Small intestine (tissue), 7 donors: Measurements from ENCODE around the gene NPC1. TPM values are rescaled to one million over a fixed set of nuclear protein-coding genes. Genes with fewer than 3 reads are reported as not detected.

Source experiments
- DNase-seq, 2 donors: peaks; one replicate each; pipeline versions ENCODE4 v3.0.0 to v3.0.0-alpha.2; 2013
- FAIRE-seq: peaks from 2 replicates; lab custom pipeline; 2012; peaks lifted over from hg19 to GRCh38; lab: Jason Lieb, UNC
- H3K27ac ChIP-seq, 3 donors: one replicate each; pipeline ENCODE4 v1.5.1; 2013; ENCODE audit warnings: low read length in 2 of 3, mild to moderate bottlenecking in 2 of 3, control low read depth in 1 of 3, inconsistent platforms in 1 of 3, low read depth in 1 of 3, moderate library complexity in 1 of 3
- H3K27me3 ChIP-seq, 3 donors: one replicate each; pipeline ENCODE4 v1.6.1; 2013; ENCODE audit warnings: low read length in 3 of 3, inconsistent platforms in 1 of 3; ENCODE audit not compliant: control insufficient read depth in 3 of 3, insufficient read depth in 3 of 3
- H3K36me3 ChIP-seq, 3 donors: one replicate each; pipeline ENCODE4 v1.6.1; 2013; ENCODE audit warnings: low read length in 3 of 3, inconsistent platforms in 1 of 3, low read depth in 1 of 3, mild to moderate bottlenecking in 1 of 3, moderate library complexity in 1 of 3; ENCODE audit not compliant: control insufficient read depth in 3 of 3, insufficient read depth in 2 of 3
- H3K4me1 ChIP-seq, 3 donors: one replicate each; pipeline ENCODE4 v1.6.1; 2013; ENCODE audit warnings: low read length in 2 of 3, inconsistent platforms in 1 of 3, low read depth in 1 of 3, mild to moderate bottlenecking in 1 of 3, moderate library complexity in 1 of 3; ENCODE audit not compliant: control insufficient read depth in 3 of 3, insufficient read depth in 2 of 3
- H3K4me3 ChIP-seq, 3 donors: one replicate each; pipeline ENCODE4 v1.5.1; 2013; ENCODE audit warnings: low read length in 3 of 3, control low read depth in 1 of 3, inconsistent platforms in 1 of 3, low read depth in 1 of 3, mild to moderate bottlenecking in 1 of 3, moderate library complexity in 1 of 3
- H3K9me3 ChIP-seq, 2 donors: one replicate each; pipeline ENCODE4 v1.6.1; 2013; ENCODE audit warnings: low read depth in 1 of 2, low read length in 1 of 2; ENCODE audit not compliant: control insufficient read depth in 2 of 2, insufficient read depth in 1 of 2
- WGBS, 3 donors: extraction: QIAGEN DNeasy Blood & Tissue Kit; methylation state at CpG; one replicate each; pipeline ENCODE4 v1.1.7; 2013; 5-methylcytosine and 5-hydroxymethylcytosine counted together
- polyA plus RNA-seq, 4 donors: library from polyadenylated mRNA; stranded (reverse) in 3 of 4; unstranded in 1 of 4; fragments of 200-250 nt in 3 of 4; fragments of 120-200 nt in 1 of 4; gene quantifications; one replicate each; pipeline versions ENCODE4 v1.2.1 to v1.2.3, GENCODE V29; 2013
- donor health status: healthy with polysubstance abuse.
- donor health status: control.
- donor health status: control.
- donor health status: Bipolar disorder and iron deficiency.
- donor health status: healthy.

Gene NPC1
- polyA plus RNA-seq, 4 donors = 8.7 to 35.7 (median 20.9) TPM

DNA sequence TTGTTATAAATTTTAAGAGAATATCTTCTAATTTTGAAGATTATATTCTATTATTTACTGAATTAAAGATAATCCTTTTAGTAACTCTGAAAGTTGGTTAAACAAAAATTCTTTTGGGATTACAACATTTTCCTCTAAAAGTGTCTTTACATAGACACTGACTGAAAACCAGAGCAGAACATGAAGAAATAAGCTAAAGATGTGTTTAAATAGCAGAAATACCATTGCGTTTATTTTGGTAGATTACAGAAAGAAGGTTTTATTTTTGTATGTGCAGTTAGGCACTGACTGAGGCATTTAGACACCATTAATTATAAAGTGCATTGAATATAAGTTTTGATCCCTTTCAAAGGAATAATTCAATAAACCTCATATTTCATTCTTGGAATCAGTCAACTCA is 13.5 kb upstream of the NPC1 start:
- Histone ChIP-seq H3K4me1 (no peaks in the 10 kb centered on the region), H3K27ac (no peak overlapping the region), H3K9me3 (no peaks in the 10 kb centered on the region), H3K36me3 (no peaks in the 10 kb centered on the region), H3K27me3 (no peaks in the 10 kb centered on the region), H3K4me3 (no peak overlapping the region)
- DNase-seq = no peak
- no peak for FAIRE-seq
- WGBS, 3 donors = 82 to 94% (median 86%) methylated on average over 1 of the region's 1 CpG

DNA sequence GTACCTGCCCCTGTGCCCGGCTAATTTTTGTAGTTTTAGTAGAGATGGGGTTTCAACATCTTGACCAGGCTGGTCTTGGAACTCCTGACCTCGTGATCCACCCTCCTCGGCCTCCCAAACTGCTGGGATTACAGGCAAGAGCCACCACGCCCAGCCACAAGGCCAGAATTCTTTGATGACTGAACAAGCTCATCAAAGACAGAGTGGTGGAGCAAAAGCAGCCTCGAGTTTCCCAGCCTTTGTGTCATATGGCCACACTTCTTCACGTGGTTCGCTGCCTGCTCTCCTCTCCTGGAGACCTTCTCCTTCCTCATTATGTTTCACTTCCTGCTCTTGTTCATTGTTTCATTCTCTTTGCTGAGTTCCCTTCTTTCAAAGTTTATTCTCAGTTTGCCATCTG is 9.9 kb upstream of the NPC1 start:
- Histone ChIP-seq H3K27ac (no peak overlapping the region), H3K36me3 (no peaks in the 10 kb centered on the region), H3K27me3 (no peaks in the 10 kb centered on the region), H3K9me3 (no peaks in the 10 kb centered on the region), H3K4me1 (no peaks in the 10 kb centered on the region), H3K4me3 (no peak overlapping the region)
- DNase-seq (no peak), FAIRE-seq (no peak)
- 70 to 79% (median 77%) methylated on average over 7 of the region's 7 CpGs for WGBS, 3 donors

DNA sequence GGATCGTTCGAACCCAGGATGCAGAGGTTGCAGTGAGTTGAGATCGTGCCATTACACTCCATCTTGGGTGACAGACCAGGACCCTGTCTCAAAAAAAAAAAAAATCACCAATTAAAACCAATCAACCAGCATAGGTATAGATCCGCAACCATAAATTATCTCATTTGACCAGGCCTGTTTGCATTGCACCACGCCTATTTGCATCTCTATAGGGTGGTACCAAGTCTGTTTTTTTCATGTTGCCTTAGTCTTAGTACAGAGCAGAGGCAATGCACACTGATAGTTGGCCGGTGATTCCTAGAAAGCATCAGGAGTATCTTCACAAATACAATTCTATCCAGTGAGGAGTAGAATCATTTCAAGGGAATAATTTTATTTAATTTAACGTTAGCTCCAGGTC is 9.3 kb upstream of the NPC1 start:
- Histone ChIP-seq H3K4me1 (no peaks in the 10 kb centered on the region), H3K27ac (no peak overlapping the region), H3K27me3 (no peaks in the 10 kb centered on the region), H3K4me3 (no peak overlapping the region), H3K36me3 (no peaks in the 10 kb centered on the region), H3K9me3 (no peaks in the 10 kb centered on the region)
- DNase-seq (no peak), FAIRE-seq (no peak)
- 88 to 95% (median 93%) methylated on average over 7 of the region's 7 CpGs for WGBS, 3 donors

DNA sequence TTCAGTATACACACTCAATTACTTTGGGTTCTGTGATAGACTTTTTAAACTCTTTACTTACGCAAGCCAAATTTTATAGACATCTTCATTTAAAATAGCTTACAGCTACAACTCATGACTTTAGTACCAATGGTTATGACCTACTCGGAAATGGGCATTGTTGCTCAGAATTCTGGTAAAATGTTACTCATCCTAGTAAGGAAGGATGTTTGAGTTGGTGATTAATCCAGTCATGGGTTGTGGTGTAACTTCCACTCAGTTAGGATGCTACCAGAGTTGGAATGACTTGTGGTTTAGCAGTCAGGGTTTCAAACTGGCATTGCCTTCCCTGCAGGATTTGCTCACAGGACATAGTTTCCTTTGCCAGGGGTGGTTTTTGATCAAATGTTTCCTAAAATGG is 7.4 kb upstream of the NPC1 start:
- no peaks in the 10 kb centered on the region for H3K36me3 ChIP-seq
- FAIRE-seq = no peak
- H3K4me3 ChIP-seq = no peak overlapping the region
- no peak for DNase-seq
- no peaks in the 10 kb centered on the region for H3K4me1 ChIP-seq
- 95 to 98% (median 97%) methylated on average over 2 of the region's 2 CpGs for WGBS, 3 donors
- H3K27me3 ChIP-seq = no peaks in the 10 kb centered on the region
- H3K9me3 ChIP-seq = no peaks in the 10 kb centered on the region
- H3K27ac ChIP-seq = no peak overlapping the region

DNA sequence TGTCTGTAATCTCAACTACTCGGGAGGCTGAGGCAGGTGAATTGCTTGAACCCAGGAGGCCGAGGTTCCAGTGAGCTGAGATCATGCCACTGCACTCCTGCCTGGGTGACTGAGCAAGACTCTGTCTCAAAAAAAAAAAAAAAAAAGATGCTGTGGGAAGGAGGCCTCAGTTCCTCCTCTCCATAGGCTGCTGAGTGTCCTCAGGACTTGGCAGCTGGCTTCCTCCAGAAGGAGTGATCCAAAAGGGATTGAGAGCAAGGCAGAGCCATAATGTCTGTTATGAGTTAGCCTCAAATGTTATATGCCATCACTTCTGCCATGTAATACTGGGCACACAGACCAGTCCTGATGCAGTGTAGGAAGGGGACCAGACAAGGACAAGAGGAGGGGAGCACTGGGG is 6.6 kb upstream of the NPC1 start:
- 95 to 97% (median 97%) methylated on average over 2 of the region's 2 CpGs for WGBS, 3 donors
- Histone ChIP-seq H3K4me1 (no peaks in the 10 kb centered on the region), H3K4me3 (no peak overlapping the region), H3K27ac (no peak overlapping the region), H3K9me3 (no peaks in the 10 kb centered on the region), H3K36me3 (no peaks in the 10 kb centered on the region), H3K27me3 (no peaks in the 10 kb centered on the region)
- FAIRE-seq (no peak), DNase-seq (no peak)

DNA sequence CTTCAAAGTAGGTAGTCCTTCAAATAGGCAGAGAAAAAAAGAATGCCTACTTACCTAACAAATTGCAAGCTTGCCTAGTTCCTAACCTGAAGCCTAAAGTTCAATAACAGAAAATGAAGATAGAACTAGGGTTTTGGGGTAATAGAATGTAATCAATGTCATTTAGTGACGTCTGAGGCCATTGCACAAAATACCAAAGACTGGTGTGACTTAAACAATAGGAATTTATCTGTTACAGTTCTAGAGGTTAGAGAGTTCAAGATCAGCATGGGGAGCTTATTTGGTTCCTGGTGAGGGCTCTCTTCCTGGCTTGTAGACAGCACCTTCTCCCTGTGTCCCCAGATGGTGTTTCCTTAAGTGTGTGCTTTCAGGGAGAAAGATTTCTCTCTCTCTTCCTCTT is 4.7 kb upstream of the NPC1 start:
- H3K27ac ChIP-seq = no peak overlapping the region

DNA sequence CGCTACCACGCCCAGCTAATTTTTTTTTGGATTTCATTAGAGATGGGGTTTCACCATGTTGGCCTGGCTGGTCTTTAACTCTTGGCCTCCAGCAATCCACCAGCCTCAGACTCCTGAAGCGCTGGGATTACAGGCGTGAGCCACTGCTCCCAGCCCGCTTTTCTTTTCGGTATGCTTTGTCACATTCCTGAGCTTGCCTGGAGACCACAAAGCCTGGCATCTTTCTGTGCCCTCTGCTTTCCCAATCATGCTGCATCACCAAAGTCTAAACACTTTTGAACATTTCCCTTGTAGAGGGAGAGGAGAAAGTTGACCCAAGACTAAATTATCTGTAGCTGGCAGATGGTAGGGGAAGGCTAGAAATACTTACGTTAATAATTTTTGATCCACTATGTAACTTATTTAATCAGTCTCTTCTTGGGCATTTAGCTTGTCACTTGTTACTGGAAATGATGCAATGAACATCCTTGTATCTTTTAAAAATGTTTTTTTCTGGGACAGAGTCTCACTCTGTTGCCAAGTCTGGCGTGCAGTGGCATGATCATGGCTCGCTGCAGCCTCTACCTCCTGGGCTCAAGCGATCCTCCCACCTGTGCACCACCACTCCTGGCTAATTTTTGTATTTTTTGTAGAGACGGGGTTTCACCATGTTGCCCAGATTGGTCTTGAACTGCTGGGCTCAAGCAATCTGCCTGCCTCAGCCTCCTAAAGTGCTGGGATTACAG is 2.7 kb upstream of the NPC1 start:
- peaks cover 3 to 17% (median 16%) of the 10 kb centered on the region in 3 donors for H3K4me1 ChIP-seq
- no peak for DNase-seq
- no peaks in the 10 kb centered on the region for H3K27me3 ChIP-seq
- no peak overlapping the region for H3K4me3 ChIP-seq
- no peak overlapping the region for H3K27ac ChIP-seq
- no peaks in the 10 kb centered on the region for H3K36me3 ChIP-seq
- WGBS, 3 donors = 91 to 96% (median 93%) methylated on average over 11 of the region's 11 CpGs
- FAIRE-seq = no peak
- no peaks in the 10 kb centered on the region for H3K9me3 ChIP-seq

More for the DNA sequence above, 4.7 kb upstream of the NPC1 start:
- no peaks in the 10 kb centered on the region for H3K36me3 ChIP-seq
- H3K27me3 ChIP-seq = no peaks in the 10 kb centered on the region
- DNase-seq (no peak), FAIRE-seq (no peak)
- H3K9me3 ChIP-seq = no peaks in the 10 kb centered on the region
- 7 to 49% (median 19%) methylated on average over 1 of the region's 1 CpG for WGBS, 3 donors
- peaks cover 0 to 6% (median 3%) of the 10 kb centered on the region in 3 donors for H3K4me1 ChIP-seq
- no peak overlapping the region for H3K4me3 ChIP-seq

DNA sequence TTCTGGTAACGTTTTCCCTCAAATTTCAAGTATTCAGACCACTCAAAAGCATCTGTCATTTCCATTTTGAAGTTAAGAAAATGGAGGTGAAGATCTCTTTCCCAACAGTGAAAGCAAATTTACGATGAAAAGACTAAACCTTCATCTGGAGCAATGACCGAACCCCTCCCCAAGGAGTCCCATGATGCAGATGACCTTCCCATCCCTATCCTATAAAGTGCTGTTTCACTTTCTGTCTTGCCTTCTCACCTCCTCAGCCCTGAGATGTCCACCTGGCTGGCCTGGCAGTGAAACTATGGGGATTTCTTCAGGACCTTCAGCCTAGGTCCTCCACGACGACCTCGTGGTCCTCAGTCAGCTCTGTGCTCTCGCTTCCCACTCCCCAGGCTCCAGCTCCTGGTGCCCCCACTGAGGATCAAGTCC is 925 bp upstream of the NPC1 start:
- H3K36me3 ChIP-seq = peaks cover 0 to 4% (median 0%) of the 10 kb centered on the region in 3 donors
- no peaks in the 10 kb centered on the region for H3K27me3 ChIP-seq
- H3K9me3 ChIP-seq = no peaks in the 10 kb centered on the region
- H3K4me3 ChIP-seq = peak overlapping the region in 1 of 3 donors; percentile 14
- H3K27ac ChIP-seq = peak overlapping the region in 1 of 3 donors; percentile 98
- DNase-seq (peak; percentile 56 to 64), FAIRE-seq (no peak)
- WGBS, 3 donors = 22 to 36% (median 28%) methylated on average over 7 of the region's 7 CpGs
- peaks cover 4 to 20% (median 19%) of the 10 kb centered on the region in 3 donors for H3K4me1 ChIP-seq

DNA sequence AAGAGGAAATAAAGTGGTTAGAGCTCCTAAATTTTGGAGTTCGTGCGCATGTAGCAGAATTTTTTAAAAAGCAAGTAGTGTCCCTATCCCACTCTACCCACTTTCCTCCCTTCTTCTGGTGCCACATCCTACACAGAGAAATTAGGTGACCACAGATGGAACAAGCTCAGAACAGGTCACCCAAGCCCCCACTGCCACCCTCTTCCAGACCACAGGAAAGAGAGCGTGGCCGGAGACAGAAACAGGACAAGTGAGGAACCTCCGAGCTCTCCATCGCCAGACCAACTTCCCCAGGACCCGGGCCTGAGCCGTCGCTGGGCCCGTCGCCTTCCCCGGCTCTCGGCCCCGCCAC is 433 bp downstream of the NPC1 start:
- H3K27ac ChIP-seq = peak overlapping the region; percentile 96 to 100 (median 98)
- WGBS, 3 donors = 0 to 1% (median 1%) methylated on average over 13 to 14 of the region's 14 CpGs
- peaks cover 0 to 4% (median 0%) of the 10 kb centered on the region in 3 donors for H3K36me3 ChIP-seq
- no peaks in the 10 kb centered on the region for H3K9me3 ChIP-seq
- DNase-seq (no peak), FAIRE-seq (no peak)
- no peaks in the 10 kb centered on the region for H3K27me3 ChIP-seq
- peak overlapping the region; percentile 79 to 93 (median 86) for H3K4me3 ChIP-seq
- H3K4me1 ChIP-seq = peaks cover 4 to 20% (median 19%) of the 10 kb centered on the region in 3 donors
